ENCODE data around the gene ZNF25.
A peak's percentile ranks its signal among the peaks of the same experiment; 100 is the strongest.
"Not testable (repeated sequence)": the region's sequence is repeated elsewhere in the genome, so short reads cannot be mapped to it uniquely, and the experiment has no call there.

ZNF25 gene

DNA sequence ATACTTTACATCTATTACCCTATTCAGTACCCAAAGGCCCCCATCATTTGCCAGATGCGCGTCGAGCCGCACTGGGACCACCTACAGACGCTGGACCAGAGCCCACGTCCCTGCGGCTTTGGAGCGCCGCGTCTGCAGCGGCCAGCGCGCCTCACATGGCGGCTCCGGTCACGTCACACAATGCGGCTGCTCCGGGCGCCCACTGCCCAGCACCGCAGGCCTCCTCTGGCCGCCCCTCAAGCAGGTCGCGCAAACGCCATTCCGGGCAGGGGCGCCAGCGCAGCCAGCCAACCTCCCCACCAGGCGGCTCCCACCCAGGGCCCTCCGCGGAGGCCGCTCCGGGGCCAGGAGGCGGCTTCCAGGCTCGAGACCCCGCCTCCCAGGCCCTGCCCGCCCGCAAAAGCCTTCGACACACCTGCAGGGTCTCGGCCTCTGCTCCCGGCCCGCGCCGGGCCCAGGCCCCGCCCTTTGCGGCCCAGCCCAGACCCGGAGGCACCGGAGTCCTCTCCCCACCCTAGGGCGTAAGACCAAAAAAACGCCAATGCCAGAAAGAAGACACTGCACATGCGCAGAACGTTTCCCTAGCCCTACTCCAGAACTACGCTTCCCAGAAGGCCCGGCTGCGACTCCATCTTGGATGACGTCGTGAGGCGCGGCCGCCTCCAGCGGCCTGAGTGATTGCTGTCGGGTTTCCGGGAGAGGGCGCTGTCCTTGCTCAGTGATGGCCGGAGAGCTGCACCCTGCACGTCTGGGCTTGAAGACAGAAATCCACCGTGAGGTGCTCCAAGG, at the start of gene ZNF25:
ZNF25 (minus strand) TSS at position 557 of the 789 bp plus-strand sequence. CDS start 4,925 bp downstream, outside the sequence.
- peak; percentile 90 for TF ChIP-seq ZFX (IDR thresholded peaks at IDR 0.05)
- TF ChIP-seq, protein P1, sequence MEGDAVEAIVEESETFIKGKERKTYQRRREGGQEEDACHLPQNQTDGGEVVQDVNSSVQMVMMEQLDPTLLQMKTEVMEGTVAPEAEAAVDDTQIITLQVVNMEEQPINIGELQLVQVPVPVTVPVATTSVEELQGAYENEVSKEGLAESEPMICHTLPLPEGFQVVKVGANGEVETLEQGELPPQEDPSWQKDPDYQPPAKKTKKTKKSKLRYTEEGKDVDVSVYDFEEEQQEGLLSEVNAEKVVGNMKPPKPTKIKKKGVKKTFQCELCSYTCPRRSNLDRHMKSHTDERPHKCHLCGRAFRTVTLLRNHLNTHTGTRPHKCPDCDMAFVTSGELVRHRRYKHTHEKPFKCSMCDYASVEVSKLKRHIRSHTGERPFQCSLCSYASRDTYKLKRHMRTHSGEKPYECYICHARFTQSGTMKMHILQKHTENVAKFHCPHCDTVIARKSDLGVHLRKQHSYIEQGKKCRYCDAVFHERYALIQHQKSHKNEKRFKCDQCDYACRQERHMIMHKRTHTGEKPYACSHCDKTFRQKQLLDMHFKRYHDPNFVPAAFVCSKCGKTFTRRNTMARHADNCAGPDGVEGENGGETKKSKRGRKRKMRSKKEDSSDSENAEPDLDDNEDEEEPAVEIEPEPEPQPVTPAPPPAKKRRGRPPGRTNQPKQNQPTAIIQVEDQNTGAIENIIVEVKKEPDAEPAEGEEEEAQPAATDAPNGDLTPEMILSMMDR (conservative IDR thresholded peaks at IDR 0.05) = peak; percentile 98
- H3K27ac ChIP-seq = peak within 1 kb of the TSS; percentile 92

DNA sequence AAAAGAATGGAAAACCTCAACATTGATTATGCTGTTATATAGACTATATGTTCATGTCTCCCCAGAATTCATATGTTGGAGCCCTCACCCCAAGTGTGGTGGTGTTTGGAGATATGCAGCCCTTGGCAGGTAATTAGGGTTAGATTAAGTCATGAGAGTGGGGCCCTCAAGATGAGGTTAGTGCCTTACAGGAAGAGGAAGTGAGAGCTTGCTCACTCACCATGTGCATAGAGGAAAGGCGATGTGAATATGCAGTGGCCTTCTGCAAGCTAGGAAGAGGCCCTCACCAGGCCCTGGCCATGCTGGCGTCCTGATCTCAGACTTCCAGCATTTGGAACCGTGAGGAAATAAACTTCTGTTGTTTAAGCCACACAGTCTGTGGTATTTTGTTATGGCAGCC, 48.8 kb upstream of the ZNF25 start:
- H3K27ac ChIP-seq = no peak overlapping the region
- no peak for TF ChIP-seq ZFX (IDR thresholded peaks at IDR 0.05)
- TF ChIP-seq, protein P1 (conservative IDR thresholded peaks at IDR 0.05) = no peak

DNA sequence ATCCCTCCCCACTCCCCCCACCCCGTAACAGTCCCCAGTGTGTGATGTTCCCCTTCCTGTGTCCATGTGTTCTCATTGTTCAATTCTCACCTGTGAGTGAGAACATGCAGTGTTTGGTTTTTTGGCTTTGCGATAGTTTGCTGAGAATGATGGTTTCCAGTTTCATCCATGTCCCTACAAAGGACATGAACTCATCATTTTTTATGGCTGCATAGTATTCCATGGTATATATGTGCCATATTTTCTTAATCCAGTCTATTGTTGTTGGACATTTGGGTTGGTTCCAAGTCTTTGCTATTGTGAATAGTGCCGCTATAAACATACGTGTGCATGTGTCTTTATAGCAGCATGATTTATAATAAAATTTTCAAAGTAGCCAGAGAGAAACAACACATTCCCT, 42.7 kb upstream of the ZNF25 start:
- H3K27ac ChIP-seq = not testable (repeated sequence)

DNA sequence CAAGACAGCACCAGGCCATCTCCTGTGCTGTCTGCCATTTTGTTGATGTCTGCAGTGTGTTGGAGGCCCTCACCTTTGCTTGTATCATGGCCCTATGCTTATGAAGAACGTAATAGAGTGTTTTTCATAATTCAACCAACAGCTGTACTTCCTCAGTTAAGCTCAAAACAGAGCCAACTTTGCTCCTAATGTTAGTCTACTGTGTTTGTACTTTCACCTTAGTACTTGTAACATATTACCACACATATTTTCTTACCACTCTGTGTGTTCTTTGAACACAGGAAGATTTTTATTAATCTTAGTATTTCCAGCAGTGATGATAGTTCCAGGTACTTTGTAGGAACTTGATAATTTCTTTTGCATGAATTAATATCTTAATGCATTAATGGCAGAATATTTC, 39.9 kb upstream of the ZNF25 start:
- TF ChIP-seq, protein P1 (conservative IDR thresholded peaks at IDR 0.05) = no peak
- TF ChIP-seq ZFX (IDR thresholded peaks at IDR 0.05) = no peak
- H3K27ac ChIP-seq = no peak overlapping the region

DNA sequence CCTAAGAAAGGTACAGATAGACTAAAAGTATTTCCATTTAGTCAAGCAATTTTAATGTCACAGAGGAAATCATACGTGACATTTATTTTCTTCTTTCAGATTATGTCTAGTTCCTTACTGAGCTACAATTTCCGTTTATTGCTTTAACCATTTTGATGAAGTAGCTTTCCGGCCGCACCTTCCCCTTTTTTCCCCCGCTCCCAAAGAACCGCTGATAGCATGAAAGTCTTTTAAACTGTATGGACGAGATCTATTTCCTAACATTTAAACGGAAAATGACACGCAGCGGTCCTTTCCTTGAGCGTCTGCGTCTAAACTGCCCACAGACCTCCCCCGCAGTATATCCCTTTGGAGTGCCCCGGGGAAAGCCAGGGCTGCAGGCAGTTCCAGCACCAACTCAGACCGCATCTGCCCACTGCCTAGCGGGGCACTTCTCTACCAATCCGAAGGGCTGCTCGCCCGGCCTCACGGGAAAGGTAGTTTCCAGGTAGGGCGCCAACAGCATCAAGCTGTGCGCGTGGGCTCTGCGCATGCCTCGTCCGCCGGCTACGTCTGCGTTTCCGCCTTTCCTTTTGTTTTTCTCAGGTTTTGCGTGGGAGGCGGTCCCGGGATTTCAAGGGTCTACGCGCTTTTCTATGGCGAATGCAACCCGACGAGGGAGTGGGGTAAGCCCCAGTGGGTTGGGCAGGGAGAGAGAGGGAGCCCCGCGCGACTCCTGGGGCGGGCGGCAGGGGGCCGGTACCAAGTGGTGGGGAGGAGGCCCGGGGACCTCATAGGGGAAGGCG, 33.9 kb upstream of the ZNF25 start, which contains the start of gene ZNF33A:
ZNF33A (plus strand) TSS at position 557 of the 785 bp plus-strand sequence. CDS start 1,667 bp downstream, outside the sequence.
- peak within 1 kb of the TSS; percentile 94 for H3K27ac ChIP-seq
- no peak; the same call in 1 of the 2 replicates for TF ChIP-seq ZFX (IDR thresholded peaks at IDR 0.05)
- TF ChIP-seq, protein P1 (conservative IDR thresholded peaks at IDR 0.05) = peak; percentile 10; the same call in 1 of the 2 replicates

- TF ChIP-seq ZFX (IDR thresholded peaks at IDR 0.05) = no peak
- TF ChIP-seq, protein P1 (conservative IDR thresholded peaks at IDR 0.05) = no peak
- H3K27ac ChIP-seq = no peak overlapping the region
Observed at GRCh38 chr10:38007991-38008390, 31.5 kb upstream of the ZNF25 start.

DNA sequence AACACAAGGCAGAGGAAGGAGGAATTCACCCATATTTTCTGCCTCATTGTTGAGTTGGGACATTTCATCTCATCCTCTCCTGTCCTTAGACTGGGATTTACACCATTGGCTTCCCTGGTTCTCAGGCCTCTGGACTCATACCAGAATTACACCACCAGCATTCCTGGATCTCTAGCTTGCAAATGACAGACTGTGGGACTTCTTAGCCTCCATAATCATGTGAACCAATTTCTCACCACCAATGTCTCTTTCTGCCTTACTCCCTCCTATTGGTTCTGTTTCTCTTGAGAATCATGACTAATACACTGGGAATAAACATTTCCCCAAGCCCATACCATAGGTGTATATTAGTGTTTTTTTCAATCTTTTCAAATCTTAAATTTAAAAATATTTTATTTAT, 31.1 kb upstream of the ZNF25 start:
- TF ChIP-seq, protein P1 (conservative IDR thresholded peaks at IDR 0.05) = no peak
- TF ChIP-seq ZFX (IDR thresholded peaks at IDR 0.05) = no peak
- no peak overlapping the region for H3K27ac ChIP-seq

Data from C4-2B (cell line).